NCI-H446 (cell line): Measurements from ENCODE around the gene ZCCHC2.

ENCODE experiments used
- DNase-seq, 2 experiments: peaks; one replicate each; lab custom pipeline; 2025; lab: John Stamatoyannopoulos, UW

The ZCCHC2 gene

GRCh38 chr18:62577765-62578164 lies 54.9 kb downstream of the ZCCHC2 start:
- no peak for DNase-seq

- DNase-seq = no peak
Observed at GRCh38 chr18:62578980-62579511, 56.2 kb downstream of the ZCCHC2 start.

GRCh38 chr18:62583376-62583775 lies 60.6 kb downstream of the ZCCHC2 start:
- no peak for DNase-seq

GRCh38 chr18:62584241-62585120 lies 61.7 kb downstream of the ZCCHC2 start:
- peak; percentile 77 to 84 for DNase-seq

GRCh38 chr18:62585274-62586150 lies 62.7 kb downstream of the ZCCHC2 start:
- DNase-seq = no peak

GRCh38 chr18:62586151-62586774 lies 63.4 kb downstream of the ZCCHC2 start:
- peak in 1 of 2 experiments; percentile 59 for DNase-seq

GRCh38 chr18:62586781-62587487 lies 64.1 kb downstream of the ZCCHC2 start:
- no peak for DNase-seq

- no peak for DNase-seq
Observed at GRCh38 chr18:62587689-62588088, 64.9 kb downstream of the ZCCHC2 start.

- no peak for DNase-seq
Observed at GRCh38 chr18:62588217-62588616, 65.4 kb downstream of the ZCCHC2 start.

- no peak for DNase-seq
Observed at GRCh38 chr18:62590799-62591590, 68.2 kb downstream of the ZCCHC2 start.

- DNase-seq = no peak
Observed at GRCh38 chr18:62596145-62597005, 73.5 kb downstream of the ZCCHC2 start.

- no peak for DNase-seq
Observed at GRCh38 chr18:62601871-62602270, 79.0 kb downstream of the ZCCHC2 start.

GRCh38 chr18:62602706-62603105 lies 79.9 kb downstream of the ZCCHC2 start:
- DNase-seq = no peak

GRCh38 chr18:62603211-62603610 lies 80.4 kb downstream of the ZCCHC2 start:
- DNase-seq = no peak

- no peak for DNase-seq
Observed at GRCh38 chr18:62603979-62604378, 81.2 kb downstream of the ZCCHC2 start.

GRCh38 chr18:62605685-62606084 lies 82.9 kb downstream of the ZCCHC2 start:
- DNase-seq = no peak

GRCh38 chr18:62606106-62606505 lies 83.3 kb downstream of the ZCCHC2 start:
- DNase-seq = no peak

GRCh38 chr18:62607302-62607701 lies 84.5 kb downstream of the ZCCHC2 start:
- DNase-seq = no peak

GRCh38 chr18:62607708-62608428 lies 85.0 kb downstream of the ZCCHC2 start:
- no peak for DNase-seq
